Measurements from ENCODE around the gene MGAT2. TPM values are rescaled to one million over a fixed set of nuclear protein-coding genes. Genes with fewer than 3 reads are reported as not detected.

MGAT2 gene
- total RNA-seq, 1 donor from 2014 or later = 47.0 TPM

- H3K27ac Mint-ChIP-seq (ENCODE audit: unreplicated experiment) = no peak overlapping the region
- no peak for DNase-seq (ENCODE audit: low spot score)
- peaks cover 12% of the 10 kb centered on the region for H3K36me3 Mint-ChIP-seq (ENCODE audit: low read depth, unreplicated experiment)
- peaks cover 17% of the 10 kb centered on the region for H3K27me3 Mint-ChIP-seq (ENCODE audit: unreplicated experiment)
- H3K4me3 Mint-ChIP-seq (ENCODE audit: unreplicated experiment) = no peak overlapping the region
- H3K9me3 Mint-ChIP-seq (ENCODE audit: unreplicated experiment) = no peaks in the 10 kb centered on the region
- no peak for TF ChIP-seq CTCF (IDR thresholded peaks at IDR 0.05; ENCODE audit: unreplicated experiment)
- peaks cover 13% of the 10 kb centered on the region for H3K4me1 Mint-ChIP-seq (ENCODE audit: unreplicated experiment)
These were observed 3.6 kb downstream of the MGAT2 start for GRCh38 chr14:49623941-49624839.

DNA sequence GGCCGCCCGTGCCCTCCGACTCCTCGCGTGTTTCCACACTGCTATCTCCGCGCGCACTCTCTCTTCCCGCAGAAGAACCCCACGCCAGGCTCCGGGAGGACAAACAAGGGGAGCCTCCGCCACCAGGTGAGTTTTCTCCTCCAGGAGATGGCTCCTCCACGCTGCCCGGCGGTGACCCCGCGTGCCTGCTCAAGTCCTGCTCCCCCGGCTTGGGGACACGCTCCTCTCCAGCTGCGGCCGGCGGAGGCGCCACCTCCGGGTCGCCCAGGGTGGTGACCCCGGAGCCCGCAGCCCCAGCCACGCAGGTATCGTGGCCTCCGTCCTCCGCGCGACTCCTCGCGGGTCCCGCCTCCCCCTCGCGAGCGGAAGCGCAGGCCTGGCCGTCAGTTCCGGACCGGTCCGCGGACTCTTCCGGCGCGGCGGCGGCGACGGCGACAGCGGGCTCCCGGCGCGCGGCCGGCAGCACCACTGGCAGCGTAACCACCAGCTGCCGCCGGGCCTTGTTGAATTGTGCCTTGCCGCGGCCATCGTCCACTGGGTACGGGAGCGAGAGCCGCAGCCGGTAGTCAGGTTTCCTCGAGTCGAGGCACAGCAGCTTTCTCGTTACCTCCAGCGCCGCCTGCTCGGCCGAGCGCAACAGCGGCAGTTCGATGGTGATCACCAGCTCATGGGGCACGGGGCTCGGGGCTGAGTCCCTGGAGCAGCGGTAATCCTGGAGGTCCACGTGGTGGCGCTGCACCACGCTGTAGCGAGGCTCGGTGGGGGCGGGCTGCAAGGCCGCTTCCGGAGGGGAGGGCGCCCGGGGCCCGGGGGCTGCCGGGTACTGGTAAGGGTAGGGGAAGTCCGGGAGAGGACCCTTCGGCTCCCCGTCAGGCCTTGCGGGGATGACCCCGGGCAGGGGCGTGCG lies 13.3 kb downstream of the MGAT2 start:
- DNase-seq (ENCODE audit: low spot score) = peak; percentile 97
- H3K9me3 Mint-ChIP-seq (ENCODE audit: unreplicated experiment) = no peaks in the 10 kb centered on the region
- TF ChIP-seq CTCF (IDR thresholded peaks at IDR 0.05; ENCODE audit: unreplicated experiment) = peak; percentile 85
- H3K4me3 Mint-ChIP-seq (ENCODE audit: unreplicated experiment) = peak overlapping the region; percentile 98
- peaks cover 16% of the 10 kb centered on the region for H3K4me1 Mint-ChIP-seq (ENCODE audit: unreplicated experiment)
- H3K36me3 Mint-ChIP-seq (ENCODE audit: low read depth, unreplicated experiment) = peaks cover 16% of the 10 kb centered on the region
- H3K27me3 Mint-ChIP-seq (ENCODE audit: unreplicated experiment) = peaks cover 19% of the 10 kb centered on the region
- peak overlapping the region; percentile 96 for H3K27ac Mint-ChIP-seq (ENCODE audit: unreplicated experiment)

- Mint-ChIP-seq H3K4me1 (ENCODE audit: unreplicated experiment) (peaks cover 16% of the 10 kb centered on the region), H3K36me3 (ENCODE audit: low read depth, unreplicated experiment) (peaks cover 17% of the 10 kb centered on the region), H3K27ac (ENCODE audit: unreplicated experiment) (peak within 1 kb of the TSS; percentile 99), H3K9me3 (ENCODE audit: unreplicated experiment) (no peaks in the 10 kb centered on the region), H3K27me3 (ENCODE audit: unreplicated experiment) (peaks cover 19% of the 10 kb centered on the region), H3K4me3 (ENCODE audit: unreplicated experiment) (peak within 1 kb of the TSS; percentile 99)
- peak; percentile 57 for DNase-seq (ENCODE audit: low spot score)
- TF ChIP-seq CTCF (IDR thresholded peaks at IDR 0.05; ENCODE audit: unreplicated experiment) = no peak
These were observed 14.1 kb downstream of the MGAT2 start, which contains the start of gene DNAAF2 for GRCh38 chr14:49634547-49635334. Gene DNAAF2, minus strand, starts transcription at chr14:49635244. Its CDS starts 95 bp downstream, at chr14:49635149.

DNA sequence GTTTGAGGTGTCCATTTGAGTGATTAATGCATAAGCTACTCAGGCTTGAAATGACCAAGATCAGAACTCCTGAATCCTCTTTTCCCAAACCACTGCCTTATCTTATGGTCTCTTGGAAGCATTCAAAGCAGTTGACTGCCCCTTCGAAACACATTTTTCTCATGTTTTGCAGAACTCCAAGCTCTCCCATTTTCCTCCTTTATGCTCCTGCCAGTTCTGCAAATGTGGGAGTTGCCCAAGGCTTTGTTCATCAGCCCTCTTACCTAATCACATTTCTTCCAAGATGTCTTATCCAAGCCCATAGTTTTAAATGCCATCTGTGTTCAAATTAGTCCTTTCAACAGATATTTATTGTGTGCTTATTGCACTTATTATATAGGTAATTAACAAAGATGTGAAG lies 16.3 kb downstream of the MGAT2 start:
- Mint-ChIP-seq H3K4me1 (ENCODE audit: unreplicated experiment) (peaks cover 15% of the 10 kb centered on the region), H3K27me3 (ENCODE audit: unreplicated experiment) (peaks cover 19% of the 10 kb centered on the region), H3K27ac (ENCODE audit: unreplicated experiment) (peak overlapping the region; percentile 16), H3K4me3 (ENCODE audit: unreplicated experiment) (peak overlapping the region; percentile 15), H3K9me3 (ENCODE audit: unreplicated experiment) (no peaks in the 10 kb centered on the region), H3K36me3 (ENCODE audit: low read depth, unreplicated experiment) (peaks cover 17% of the 10 kb centered on the region)
- TF ChIP-seq CTCF (IDR thresholded peaks at IDR 0.05; ENCODE audit: unreplicated experiment) = no peak
- no peak for DNase-seq (ENCODE audit: low spot score)
